Activated CD8-positive, alpha-beta memory T cell treated with anti-CD3 and anti-CD28 coated beads for 1 hour (primary cell): Measurements from ENCODE around the gene RBM48.
"Not testable (repeated sequence)": the region's sequence is repeated elsewhere in the genome, so short reads cannot be mapped to it uniquely, and the experiment has no call there.

ENCODE experiments used
- DNase-seq, 2 donors: peaks; one replicate each; pipeline ENCODE4 v3.0.0-alpha.2; 2020; ENCODE audit warnings: low read depth in 1 of 2; ENCODE audit errors: extremely low read depth in 1 of 2

Gene RBM48

GRCh38 chr7:92528188-92528957, at the start of gene RBM48, which contains the start of gene PEX1:
Gene RBM48 (plus strand): TSS chr7:92528795. CDS start chr7:92528814, 19 bp downstream.
Gene PEX1 (minus strand): TSS chr7:92528520. CDS start chr7:92528435, 85 bp downstream.
- DNase-seq: peak; percentile 87 to 89

- DNase-seq: not testable (repeated sequence)
Measured at GRCh38 chr7:92479146-92479545, 49.4 kb upstream of the RBM48 start.

DNA sequence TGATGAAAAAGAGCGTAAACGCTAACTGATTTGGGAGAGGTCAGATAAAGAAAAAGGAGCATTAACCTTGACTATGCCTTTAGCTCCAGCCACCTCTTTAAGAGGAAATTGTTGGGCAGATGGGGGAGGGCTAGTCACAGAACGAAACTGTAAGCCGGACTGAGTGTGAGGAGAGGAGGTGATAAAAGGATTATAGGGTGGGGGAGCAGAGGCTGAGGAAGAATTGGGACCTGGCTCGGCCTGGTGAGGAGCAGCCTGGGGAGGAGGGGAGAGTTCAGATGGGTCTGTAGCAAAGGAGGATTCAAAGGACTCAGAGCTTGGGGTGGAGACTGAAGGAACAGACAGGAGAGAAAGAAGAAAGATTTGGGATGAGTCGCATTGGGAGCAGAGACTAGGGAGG, 45.0 kb upstream of the RBM48 start:
- not testable (repeated sequence) for DNase-seq

DNA sequence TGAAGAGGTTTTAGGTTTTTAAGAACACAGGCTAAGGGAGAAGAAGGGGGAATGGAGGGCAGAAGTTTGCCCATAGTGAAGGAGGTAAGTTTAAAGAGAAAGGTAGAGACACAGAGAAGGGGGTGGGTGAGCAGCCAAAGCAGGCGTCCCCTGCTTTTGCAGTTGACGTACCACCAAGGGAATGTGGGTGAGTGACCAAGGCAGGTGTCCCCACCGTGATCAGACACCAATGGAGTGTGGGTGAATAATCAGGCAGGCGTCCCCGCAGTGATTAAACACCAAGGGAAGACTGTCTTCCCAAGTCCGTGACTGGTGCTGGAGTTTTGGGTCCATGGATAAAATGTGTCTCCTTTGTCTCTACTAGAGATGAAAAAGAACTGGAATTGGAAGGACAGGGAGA, 44.4 kb upstream of the RBM48 start:
- DNase-seq: not testable (repeated sequence)

DNA sequence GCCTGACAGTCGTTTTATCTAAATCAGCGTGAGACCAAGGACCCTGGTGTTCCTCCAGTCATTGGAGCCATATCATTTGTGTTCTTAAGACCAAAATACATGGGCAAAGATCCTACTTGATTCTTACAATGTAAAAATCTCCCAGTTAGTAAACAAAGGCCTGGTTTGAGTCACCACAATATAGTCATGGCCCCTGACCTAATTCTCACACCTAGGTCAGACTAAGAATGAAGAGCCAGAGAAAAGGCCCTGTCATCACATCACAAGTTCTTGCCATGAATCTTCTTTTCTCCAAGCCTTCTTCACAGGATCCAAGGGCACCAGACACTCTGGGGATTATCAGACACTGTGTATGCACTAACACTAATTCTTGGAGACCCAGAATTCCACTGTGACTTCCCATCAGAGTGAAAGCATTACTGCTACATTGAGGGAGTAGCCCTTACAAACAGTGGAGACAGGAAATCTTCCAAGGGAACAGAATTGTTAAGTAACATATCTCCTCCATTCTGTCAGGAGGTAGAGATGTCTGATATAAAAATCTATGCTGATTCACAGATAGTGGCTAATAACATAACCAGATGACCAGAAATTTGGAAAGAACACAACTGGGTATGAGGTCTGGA, 43.2 kb upstream of the RBM48 start:
- DNase-seq: no peak

GRCh38 chr7:92485974-92486373, 42.6 kb upstream of the RBM48 start:
- no peak for DNase-seq

- DNase-seq: no peak
Measured at GRCh38 chr7:92487804-92488203, 40.8 kb upstream of the RBM48 start.

DNA sequence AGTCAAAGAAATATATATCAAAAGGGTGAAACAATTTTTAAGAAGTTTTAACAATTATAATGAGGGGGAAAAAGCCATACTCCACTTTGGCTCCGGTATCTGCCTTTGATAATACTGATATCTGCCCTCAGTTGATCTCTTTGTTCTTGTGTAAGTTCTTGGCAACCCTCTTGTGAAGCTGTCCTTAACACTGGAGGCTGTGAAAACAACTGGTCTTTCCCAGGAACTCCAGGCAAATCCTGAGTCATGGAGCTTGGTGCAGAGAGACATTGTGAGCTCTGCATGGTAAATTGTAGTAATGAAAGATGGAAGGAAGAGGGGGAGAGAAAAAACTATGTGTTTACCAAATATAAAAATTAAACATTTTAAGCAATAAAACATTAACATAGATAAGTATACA, 39.0 kb upstream of the RBM48 start:
- DNase-seq: no peak

DNA sequence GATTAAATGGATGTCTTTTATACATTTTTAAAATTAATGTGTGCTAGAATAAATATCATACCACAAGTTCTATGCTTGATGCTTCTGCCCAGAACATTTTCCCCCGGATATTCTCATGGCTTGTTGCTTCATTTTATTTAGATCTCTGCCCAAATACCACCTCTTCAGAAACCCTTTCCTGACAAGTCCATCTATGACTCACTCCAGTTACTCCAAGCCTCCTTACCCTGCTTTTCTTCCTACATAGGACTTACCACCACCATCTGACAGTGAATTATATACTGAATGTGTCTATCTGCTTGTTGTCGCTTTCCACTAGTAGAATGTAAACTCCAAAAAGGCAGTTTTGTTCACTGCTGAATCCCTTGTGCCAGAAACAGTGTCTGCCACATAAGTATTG, 31.7 kb upstream of the RBM48 start:
- no peak for DNase-seq

GRCh38 chr7:92498557-92498956, 30.0 kb upstream of the RBM48 start:
- DNase-seq: no peak

DNA sequence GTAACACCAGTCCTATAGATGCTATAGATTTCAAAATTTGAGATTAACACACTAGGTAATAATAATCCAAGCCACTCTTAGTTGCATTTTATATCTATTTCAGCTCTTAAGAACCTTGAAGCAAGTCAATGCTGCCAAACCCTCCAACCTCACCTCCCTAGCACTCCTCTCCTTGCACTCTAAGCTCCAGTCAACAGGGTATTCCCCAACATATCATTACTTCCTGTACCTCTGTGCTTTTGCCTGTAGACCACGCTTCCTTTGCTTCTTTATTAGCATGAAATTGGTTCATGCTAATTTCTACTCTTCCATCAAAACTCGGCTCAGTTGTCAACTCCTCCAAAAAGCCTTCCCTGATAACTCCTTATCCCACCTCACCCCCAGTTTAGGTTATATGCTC, 24.8 kb upstream of the RBM48 start:
- DNase-seq: no peak

DNA sequence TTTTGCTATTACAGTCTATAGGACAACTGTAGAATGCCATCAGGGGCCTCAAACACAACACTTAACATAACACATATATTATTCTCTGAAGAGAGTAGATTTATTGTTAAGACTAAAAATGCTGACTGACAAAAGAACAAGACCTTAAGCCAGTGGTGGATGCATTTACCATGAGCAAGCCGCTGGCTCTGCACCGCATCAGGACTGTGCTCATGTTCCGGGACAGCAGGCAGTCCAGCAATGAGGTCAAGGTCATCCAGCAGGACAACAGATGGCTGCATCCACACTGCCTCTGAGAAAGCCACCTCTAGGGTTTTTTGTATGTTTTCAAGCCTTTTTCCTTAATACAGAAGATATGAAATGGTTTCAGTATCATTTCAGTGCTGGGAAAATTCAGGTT, 24.0 kb upstream of the RBM48 start:
- no peak for DNase-seq

DNA sequence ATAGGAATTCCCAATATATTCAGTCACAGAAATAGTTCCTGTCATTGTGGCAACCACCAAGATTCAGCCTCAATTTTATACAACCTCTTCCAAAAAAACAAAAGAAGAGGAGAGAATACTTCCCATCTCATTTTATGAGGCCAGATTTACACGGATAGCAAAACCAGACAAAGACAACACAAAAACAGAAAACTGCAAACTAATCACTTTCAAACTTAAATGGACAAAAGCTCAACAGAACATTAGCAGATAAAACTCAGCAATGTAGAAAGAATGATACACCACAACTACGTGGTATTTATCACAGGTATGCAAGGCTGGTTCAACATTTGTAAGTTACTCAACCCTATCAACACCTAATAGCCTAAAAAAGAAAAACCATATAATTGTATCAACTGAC, 22.2 kb upstream of the RBM48 start:
- no peak for DNase-seq

DNA sequence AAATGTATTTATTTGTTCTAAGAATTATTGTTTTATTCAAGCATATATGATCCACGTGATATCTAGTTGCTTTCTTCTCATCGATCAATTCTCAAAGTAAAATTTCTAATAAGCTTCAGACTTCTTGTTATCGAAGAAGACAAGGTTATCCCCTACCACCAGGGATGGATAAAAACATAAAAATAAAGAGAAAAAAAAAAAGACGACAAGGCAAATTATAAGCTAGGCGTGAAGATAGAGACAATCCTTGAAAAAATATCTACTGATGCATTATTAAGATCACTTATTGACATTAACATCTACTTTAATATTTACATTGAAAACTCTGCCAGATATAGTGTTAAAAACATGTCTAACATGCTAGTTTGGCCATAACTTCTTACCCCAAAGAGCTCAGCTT, 19.6 kb upstream of the RBM48 start:
- no peak for DNase-seq

DNA sequence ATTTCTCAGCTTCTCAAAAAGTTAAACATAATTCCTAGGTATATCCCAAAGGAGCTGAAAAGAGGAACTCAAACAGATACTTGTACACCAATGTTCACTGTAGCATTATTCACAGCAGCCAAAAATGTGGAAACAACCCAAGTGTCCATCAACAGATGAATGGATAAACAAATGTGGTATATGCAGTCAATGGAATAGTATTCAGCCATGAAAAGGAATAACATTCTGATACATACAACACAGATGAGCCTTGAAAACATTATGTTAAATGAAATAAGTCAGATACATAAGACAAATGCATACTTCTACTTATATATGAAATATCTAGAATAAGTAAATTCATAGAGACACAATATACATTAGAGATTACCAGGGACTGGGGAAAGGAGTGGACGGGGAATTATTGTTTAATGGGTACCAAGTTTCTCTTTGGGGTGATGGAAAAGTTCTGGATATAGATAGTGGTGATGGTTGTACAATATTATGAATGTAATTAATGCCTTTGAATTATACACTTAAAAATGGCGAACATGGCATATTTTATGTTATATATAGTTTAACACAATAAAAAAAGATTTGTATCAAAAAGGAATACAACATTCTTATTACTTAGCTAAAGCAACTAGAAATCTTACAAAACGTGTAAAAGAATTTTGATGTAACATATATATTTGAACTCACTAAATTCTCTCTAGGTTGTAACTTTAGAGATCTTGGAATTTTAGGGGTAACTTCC, 15.3 kb upstream of the RBM48 start:
- no peak for DNase-seq

DNA sequence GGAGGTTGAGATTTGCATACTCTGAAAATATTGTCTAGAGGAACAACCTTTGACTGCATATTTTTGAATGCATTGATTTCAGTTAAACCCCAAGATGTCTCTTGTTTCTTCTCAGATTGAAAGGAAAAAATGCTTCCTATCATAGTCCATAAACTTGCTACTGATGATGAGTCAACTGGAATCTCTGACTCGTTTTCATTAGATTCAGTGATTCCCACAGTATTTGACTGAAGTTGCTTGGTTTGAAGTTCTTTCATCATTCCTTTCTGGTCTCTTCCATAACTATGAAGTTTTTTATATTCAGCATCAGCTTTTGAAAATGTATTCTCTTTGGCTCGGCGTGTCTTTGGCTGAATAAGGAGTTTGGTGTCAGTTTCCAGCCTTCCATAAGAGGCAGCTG, 11.0 kb upstream of the RBM48 start:
- no peak for DNase-seq

- DNase-seq: no peak
Measured at GRCh38 chr7:92520024-92520423, 8.6 kb upstream of the RBM48 start.

DNA sequence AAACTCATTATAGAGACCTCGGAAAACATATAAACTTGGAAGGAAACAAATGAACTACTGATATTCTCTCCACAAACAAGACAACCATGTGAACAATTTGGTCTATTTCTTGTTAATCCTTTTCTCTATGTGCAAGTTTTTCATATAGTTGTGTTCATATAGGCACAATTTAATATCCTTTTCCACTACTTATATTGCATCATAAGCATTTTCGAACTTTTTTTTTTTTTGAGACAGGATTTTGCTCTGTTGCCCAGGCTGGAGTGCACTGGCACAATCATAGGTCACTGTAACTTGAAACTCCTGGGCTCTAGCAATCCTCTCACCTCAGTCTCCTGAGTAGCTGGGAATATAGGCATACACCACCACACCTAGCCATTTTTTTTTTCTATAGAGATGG, 5.5 kb upstream of the RBM48 start:
- DNase-seq: no peak

DNA sequence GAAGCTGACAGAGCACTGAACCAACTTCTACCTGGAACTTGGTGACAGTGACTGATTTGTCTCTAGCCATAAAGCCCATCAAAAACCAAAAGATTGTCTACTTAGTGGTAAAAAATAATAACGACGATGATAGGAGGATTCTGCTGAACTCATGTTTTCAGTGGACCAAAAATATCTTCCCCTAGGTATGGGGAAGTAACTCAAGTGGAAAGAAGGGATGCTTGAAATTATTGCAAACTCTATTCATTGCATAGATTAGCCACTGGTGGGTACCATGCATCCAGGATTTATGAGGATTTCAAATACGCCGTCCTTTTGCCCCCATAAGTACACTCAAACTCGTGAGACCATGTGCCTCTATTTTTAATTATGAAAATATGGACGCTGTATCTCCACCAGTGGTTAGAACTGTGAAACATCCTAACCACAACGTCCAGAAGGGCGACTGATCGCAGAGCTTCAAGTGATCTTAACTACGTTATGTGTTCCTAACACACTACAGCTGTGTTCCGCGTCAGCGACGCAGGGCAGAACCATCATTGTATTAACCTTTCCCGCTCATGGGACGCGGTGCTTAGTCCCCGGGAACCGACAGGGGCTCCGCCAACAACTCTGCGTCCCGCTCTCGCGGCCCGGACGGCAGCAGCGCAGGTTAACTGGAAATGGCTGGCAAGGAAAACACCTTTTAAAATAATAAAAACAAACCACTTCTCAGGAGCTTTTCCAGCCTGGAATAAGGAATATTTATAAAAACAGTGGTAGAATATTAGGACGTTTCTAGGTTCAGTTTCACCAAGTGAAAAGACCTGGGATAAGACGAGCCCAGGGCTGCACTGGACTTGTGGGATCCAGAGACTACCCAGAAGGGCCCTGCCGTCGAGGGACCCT, 1.1 kb upstream of the RBM48 start:
- DNase-seq: peak in 1 of 2 donors; percentile 22

- no peak for DNase-seq
Measured at GRCh38 chr7:92528958-92529264, 316 bp downstream of the RBM48 start.

GRCh38 chr7:92534572-92534971, 6.0 kb downstream of the RBM48 start:
- DNase-seq: no peak
